ENCODE results near the gene SLC22A23.
"Not testable (repeated sequence)": the region's sequence is repeated elsewhere in the genome, so short reads cannot be mapped to it uniquely, and the experiment has no call there.

The SLC22A23 gene

GRCh38 chr6:3385181-3385580, 71.7 kb downstream of the SLC22A23 start:
- H3K27ac Mint-ChIP-seq; H3K27me3 Mint-ChIP-seq; H3K4me3 Mint-ChIP-seq; H3K4me1 Mint-ChIP-seq (ENCODE audit: low read depth); H3K9me3 Mint-ChIP-seq (ENCODE audit: low read depth): not testable (repeated sequence)
- H3K36me3 Mint-ChIP-seq: peaks cover 12% of the 10 kb centered on the region

DNA sequence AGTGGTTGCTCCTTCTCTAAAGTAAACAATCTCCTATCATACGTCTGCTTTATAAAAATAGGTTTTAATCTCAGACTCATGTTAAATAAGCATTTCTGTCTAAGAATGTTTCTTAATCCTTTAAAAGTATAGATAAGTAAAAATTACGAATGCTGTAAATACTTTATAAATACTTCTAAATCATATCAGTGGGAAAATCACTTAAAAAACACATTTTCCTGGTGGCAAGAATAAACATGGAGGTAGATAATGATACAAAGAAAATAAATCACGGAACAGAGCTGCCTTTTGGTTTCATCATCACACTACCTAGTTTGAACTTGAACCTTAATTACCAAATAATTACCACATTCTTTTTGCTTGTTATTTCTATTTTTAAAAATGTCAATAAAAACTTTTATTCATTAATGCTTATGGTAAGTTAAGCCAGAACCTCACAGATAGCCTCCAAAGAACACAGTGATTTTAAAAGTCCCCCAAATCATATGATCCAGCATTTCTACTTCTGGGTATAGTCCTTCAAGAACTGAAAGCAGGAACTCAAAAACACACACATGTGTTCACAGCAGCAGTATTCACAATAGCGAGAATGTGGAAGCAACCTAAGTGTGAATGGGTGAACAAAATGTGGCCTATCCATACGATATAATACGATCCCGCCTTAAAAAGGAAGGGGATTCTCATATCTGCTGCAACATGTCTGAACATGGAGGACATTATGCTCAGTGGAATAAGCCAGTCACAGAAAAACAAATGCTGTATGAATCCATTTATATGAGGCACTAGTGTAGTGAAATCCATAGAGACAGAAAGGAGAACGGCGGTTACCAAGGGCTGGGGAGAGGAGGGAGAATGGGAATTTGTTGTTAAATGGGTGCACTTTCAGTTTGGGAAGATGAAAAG, 72.4 kb downstream of the SLC22A23 start:
- peaks cover 2% of the 10 kb centered on the region for H3K4me1 Mint-ChIP-seq (ENCODE audit: low read depth)
- H3K27ac Mint-ChIP-seq: no peak overlapping the region
- no peaks in the 10 kb centered on the region for H3K9me3 Mint-ChIP-seq (ENCODE audit: low read depth)
- H3K27me3 Mint-ChIP-seq: peaks cover 1% of the 10 kb centered on the region
- H3K4me3 Mint-ChIP-seq: no peak overlapping the region
- H3K36me3 Mint-ChIP-seq: peaks cover 12% of the 10 kb centered on the region

DNA sequence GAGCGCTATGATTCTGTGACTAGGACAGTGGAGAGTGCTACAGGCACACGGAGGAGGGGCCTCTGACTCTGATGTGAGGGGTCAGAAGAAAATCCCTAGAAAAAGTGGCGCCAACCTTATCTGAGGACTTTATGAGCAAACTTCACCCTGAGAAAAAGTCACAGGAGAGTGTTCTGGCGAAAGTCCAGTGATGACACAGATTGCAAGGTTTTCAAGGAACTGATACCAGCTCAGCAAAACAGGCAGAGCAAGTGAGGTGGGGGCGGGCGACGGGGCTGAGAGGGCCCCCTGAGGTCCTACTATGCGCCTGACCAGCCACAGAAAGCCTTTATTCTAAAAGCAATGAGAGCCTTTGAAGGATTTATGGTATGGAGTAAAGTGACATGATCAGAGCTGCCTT, 73.3 kb downstream of the SLC22A23 start:
- Mint-ChIP-seq H3K4me3 (no peak overlapping the region), H3K27ac (no peak overlapping the region), H3K27me3 (peaks cover 1% of the 10 kb centered on the region), H3K9me3 (ENCODE audit: low read depth) (no peaks in the 10 kb centered on the region), H3K36me3 (peaks cover 12% of the 10 kb centered on the region), H3K4me1 (ENCODE audit: low read depth) (peaks cover 9% of the 10 kb centered on the region)

- Mint-ChIP-seq H3K27me3 (peaks cover 1% of the 10 kb centered on the region), H3K36me3 (peaks cover 8% of the 10 kb centered on the region), H3K4me1 (ENCODE audit: low read depth) (peaks cover 17% of the 10 kb centered on the region), H3K27ac (no peak overlapping the region), H3K9me3 (ENCODE audit: low read depth) (no peaks in the 10 kb centered on the region), H3K4me3 (no peak overlapping the region)
These were observed 74.2 kb downstream of the SLC22A23 start for GRCh38 chr6:3382326-3383279.

DNA sequence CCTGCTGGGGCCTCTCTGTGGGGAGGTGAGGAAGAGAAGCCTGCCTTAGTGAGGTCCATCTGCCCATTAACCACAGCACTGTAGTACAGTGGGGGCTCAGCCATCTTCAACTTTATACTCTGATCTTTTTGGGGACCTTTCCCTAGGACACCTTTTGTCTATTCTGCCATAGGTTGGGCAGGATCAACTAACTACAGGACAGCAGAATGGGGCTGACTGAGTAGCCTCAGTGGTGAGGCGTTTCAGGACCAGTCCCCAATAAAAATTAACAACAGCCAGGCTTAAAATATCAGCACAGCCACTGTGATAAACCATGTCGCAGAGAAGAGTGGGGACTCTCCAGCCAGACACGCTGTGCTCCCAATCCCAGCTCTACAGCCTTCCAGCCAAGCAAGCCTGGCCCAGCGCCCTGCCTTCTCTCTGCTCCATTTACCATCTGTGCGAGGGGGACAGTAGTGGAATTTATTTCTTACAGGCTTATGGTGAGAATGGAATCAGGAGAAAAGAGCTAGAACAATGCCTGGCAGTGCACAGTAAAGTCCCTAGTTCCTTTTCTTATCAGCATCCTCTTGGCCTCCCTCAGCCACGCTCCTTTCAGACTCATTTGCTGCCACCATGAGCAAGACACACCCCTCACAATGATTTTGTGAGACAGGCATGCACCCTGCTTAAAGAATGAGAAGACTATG, 75.5 kb downstream of the SLC22A23 start:
- H3K4me1 Mint-ChIP-seq (ENCODE audit: low read depth): peaks cover 24% of the 10 kb centered on the region
- no peak overlapping the region for H3K4me3 Mint-ChIP-seq
- no peak overlapping the region for H3K27ac Mint-ChIP-seq
- no peaks in the 10 kb centered on the region for H3K27me3 Mint-ChIP-seq
- peaks cover 5% of the 10 kb centered on the region for H3K36me3 Mint-ChIP-seq
- no peaks in the 10 kb centered on the region for H3K9me3 Mint-ChIP-seq (ENCODE audit: low read depth)

GRCh38 chr6:3380344-3381232, 76.3 kb downstream of the SLC22A23 start:
- peaks cover 24% of the 10 kb centered on the region for H3K4me1 Mint-ChIP-seq (ENCODE audit: low read depth)

DNA sequence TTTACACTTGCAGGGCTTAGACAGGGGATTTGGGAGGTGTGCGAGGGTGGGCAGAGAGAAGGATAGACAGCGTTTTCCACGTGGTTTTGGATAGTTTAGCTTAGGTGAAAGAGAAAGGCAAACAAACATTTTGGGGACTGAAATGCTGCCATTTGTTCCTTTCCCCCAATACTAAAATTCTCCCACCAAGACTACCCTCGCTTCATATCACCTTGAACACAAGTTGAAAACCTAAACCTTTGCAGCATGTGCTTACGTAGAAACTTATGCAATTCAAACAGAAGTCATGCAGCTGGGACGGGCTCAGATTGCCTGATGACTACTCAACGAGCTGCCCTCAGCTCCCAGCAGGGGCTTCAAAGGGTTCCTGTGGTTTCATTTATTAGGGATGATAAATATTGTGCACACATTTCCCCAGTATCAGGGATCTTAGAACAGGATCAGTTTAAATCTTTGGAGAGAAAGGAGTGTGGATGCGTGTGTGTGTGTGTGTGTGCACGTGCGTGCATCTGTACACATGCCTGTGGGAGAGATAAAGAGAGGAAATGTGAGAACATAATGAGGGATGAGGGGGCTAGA, 77.3 kb downstream of the SLC22A23 start:
- H3K27me3 Mint-ChIP-seq: no peaks in the 10 kb centered on the region

More at GRCh38 chr6:3380344-3381232, 76.3 kb downstream of the SLC22A23 start:
- H3K27ac Mint-ChIP-seq: no peak overlapping the region
- H3K4me3 Mint-ChIP-seq: no peak overlapping the region
- H3K9me3 Mint-ChIP-seq (ENCODE audit: low read depth): no peaks in the 10 kb centered on the region
- H3K36me3 Mint-ChIP-seq: peaks cover 5% of the 10 kb centered on the region
- no peaks in the 10 kb centered on the region for H3K27me3 Mint-ChIP-seq

GRCh38 chr6:3378808-3379207, 78.0 kb downstream of the SLC22A23 start:
- H3K27me3 Mint-ChIP-seq; H3K4me3 Mint-ChIP-seq; H3K36me3 Mint-ChIP-seq; H3K27ac Mint-ChIP-seq; H3K9me3 Mint-ChIP-seq (ENCODE audit: low read depth): not testable (repeated sequence)
- peaks cover 27% of the 10 kb centered on the region for H3K4me1 Mint-ChIP-seq (ENCODE audit: low read depth)

More for the DNA sequence above, 77.3 kb downstream of the SLC22A23 start:
- peaks cover 27% of the 10 kb centered on the region for H3K4me1 Mint-ChIP-seq (ENCODE audit: low read depth)
- H3K27ac Mint-ChIP-seq: no peak overlapping the region
- peaks cover 5% of the 10 kb centered on the region for H3K36me3 Mint-ChIP-seq
- H3K9me3 Mint-ChIP-seq (ENCODE audit: low read depth): no peaks in the 10 kb centered on the region
- H3K4me3 Mint-ChIP-seq: no peak overlapping the region

- H3K27me3 Mint-ChIP-seq; H3K27ac Mint-ChIP-seq; H3K9me3 Mint-ChIP-seq (ENCODE audit: low read depth); H3K36me3 Mint-ChIP-seq: not testable (repeated sequence)
- H3K4me1 Mint-ChIP-seq (ENCODE audit: low read depth): peaks cover 27% of the 10 kb centered on the region
- peak overlapping the region; percentile 40 for H3K4me3 Mint-ChIP-seq
These were observed 78.5 kb downstream of the SLC22A23 start for GRCh38 chr6:3378398-3378782.

- H3K27me3 Mint-ChIP-seq: no peaks in the 10 kb centered on the region
- peaks cover 3% of the 10 kb centered on the region for H3K36me3 Mint-ChIP-seq
- H3K4me1 Mint-ChIP-seq (ENCODE audit: low read depth): peaks cover 27% of the 10 kb centered on the region
- H3K27ac Mint-ChIP-seq: no peak overlapping the region
- H3K4me3 Mint-ChIP-seq: peak overlapping the region; percentile 40
- no peaks in the 10 kb centered on the region for H3K9me3 Mint-ChIP-seq (ENCODE audit: low read depth)
These were observed 79.1 kb downstream of the SLC22A23 start for GRCh38 chr6:3377536-3378397.

DNA sequence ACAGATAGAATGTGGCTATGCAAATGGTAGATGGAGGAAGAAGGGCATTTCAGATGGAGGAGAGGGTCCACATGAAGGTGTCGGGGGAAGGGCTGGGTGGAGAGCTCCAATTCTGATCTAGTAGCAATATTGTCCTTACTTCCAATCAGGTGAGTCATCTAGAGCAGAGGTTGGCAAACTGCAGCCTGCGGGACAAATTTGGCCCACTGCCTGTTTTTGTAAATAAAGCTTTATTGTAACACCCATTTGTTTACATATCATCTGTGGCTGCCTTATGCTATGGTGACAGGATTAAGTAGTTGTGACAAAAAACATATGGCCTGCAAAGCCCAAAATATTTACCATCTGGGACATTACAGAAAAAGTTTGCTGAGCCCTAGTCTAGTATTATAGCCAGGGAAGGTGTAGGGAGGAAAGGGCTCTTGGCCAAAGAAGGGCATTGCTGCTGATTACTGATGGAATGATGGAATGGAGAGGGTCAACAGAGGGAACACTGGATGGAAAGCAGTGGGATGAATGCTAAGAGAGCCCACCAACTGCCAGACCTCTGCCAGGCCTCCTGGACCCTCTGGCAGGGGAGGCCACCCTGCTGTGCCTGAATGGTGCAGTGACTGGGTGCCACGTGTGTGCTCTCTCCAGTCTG, 79.8 kb downstream of the SLC22A23 start:
- H3K4me1 Mint-ChIP-seq (ENCODE audit: low read depth): peaks cover 30% of the 10 kb centered on the region
- H3K36me3 Mint-ChIP-seq: no peaks in the 10 kb centered on the region
- H3K9me3 Mint-ChIP-seq (ENCODE audit: low read depth): no peaks in the 10 kb centered on the region
- H3K4me3 Mint-ChIP-seq: no peak overlapping the region
- no peak overlapping the region for H3K27ac Mint-ChIP-seq
- no peaks in the 10 kb centered on the region for H3K27me3 Mint-ChIP-seq

GRCh38 chr6:3376064-3376463, 80.8 kb downstream of the SLC22A23 start:
- no peak overlapping the region for H3K4me3 Mint-ChIP-seq
- H3K36me3 Mint-ChIP-seq: no peaks in the 10 kb centered on the region
- no peaks in the 10 kb centered on the region for H3K27me3 Mint-ChIP-seq
- peaks cover 40% of the 10 kb centered on the region for H3K4me1 Mint-ChIP-seq (ENCODE audit: low read depth)
- H3K27ac Mint-ChIP-seq: no peak overlapping the region
- no peaks in the 10 kb centered on the region for H3K9me3 Mint-ChIP-seq (ENCODE audit: low read depth)
